A549 (cell line): Measurements from ENCODE around the gene RASGRF1. TPM values are rescaled to one million over a fixed set of nuclear protein-coding genes. Genes with fewer than 3 reads are reported as not detected.

Experiments
- ATAC-seq, 2 experiments: fragments of 200-7000 bp in 1 of 2; fragments of >200 bp in 1 of 2; cut with Nextera tagmentation in 1 of 2; cut with Tn5 transposase in 1 of 2; 3 replicates each; pipeline versions ENCODE4 v1.8.0 to v1.9.1; 2018 to 2020; ENCODE audit warnings: mild to moderate bottlenecking in 1 of 2, moderate library complexity in 1 of 2
- CTCF ChIA-PET: fragments of 300-600 bp; sonication (Branson Sonifier 250); formaldehyde crosslinking; extraction: SDS; loops from one replicate; lab custom pipeline; 2021; ENCODE audit warnings: antibody characterized with exemption, inconsistent platforms; lab: Yijun Ruan, JAX
- POLR2A ChIA-PET: fragments of 350-600 bp; formaldehyde crosslinking; extraction: SDS; loops from one replicate; lab custom pipeline; 2021; ENCODE audit warnings: antibody characterized with exemption, inconsistent platforms; lab: Yijun Ruan, JAX
- DNase-seq, 2 experiments: peaks; one replicate each; pipeline versions ENCODE4 v3.0.0 to v3.0.0-alpha.2; 2011 to 2016; ENCODE audit warnings: low read depth in 1 of 2, low spot score in 1 of 2
- FAIRE-seq: peaks from 2 replicates; lab custom pipeline; 2011; peaks lifted over from hg19 to GRCh38; lab: Jason Lieb, UNC
- H3K27ac ChIP-seq, 2 experiments: fragments of >200 bp; sonication (Bioruptor Twin); formaldehyde crosslinking; 3 replicates each; pipeline ENCODE4 v1.5.1; 2016 to 2017
- H3K4me1 ChIP-seq: fragments of >200 bp; sonication (Bioruptor Twin); formaldehyde crosslinking; 3 replicates; pipeline ENCODE4 v1.6.1; 2016
- H3K4me2 ChIP-seq: fragments of >200 bp; sonication (Bioruptor Twin); formaldehyde crosslinking; 3 replicates; pipeline ENCODE4 v1.6.1; 2016
- H3K4me3 ChIP-seq: fragments of >200 bp; sonication (Bioruptor Twin); formaldehyde crosslinking; 3 replicates; pipeline ENCODE4 v1.5.1; 2016
- H3K9me3 ChIP-seq: fragments of >200 bp; sonication (Bioruptor Twin); formaldehyde crosslinking; 3 replicates; pipeline ENCODE4 v1.6.1; 2016
- ATOH8 ChIP-seq: fragments of 250-450 bp; sonication (Bioruptor Pico); IDR thresholded peaks from 2 replicates; pipeline ENCODE4 v1.5.0; 2020; ENCODE audit warnings: low read depth, mild to moderate bottlenecking, moderate library complexity
- BHLHE40 ChIP-seq: IDR thresholded peaks from 2 replicates; pipeline ENCODE4 v1.6.1; 2012; ENCODE audit warnings: low read depth, low read length, inconsistent platforms
- CBX8 ChIP-seq: fragments of 200-600 bp; sonication (generic); IDR thresholded peaks from 2 replicates; pipeline ENCODE4 v1.6.1; 2016
- CTCF ChIP-seq: fragments of >200 bp; sonication (Bioruptor Twin); formaldehyde crosslinking; IDR thresholded peaks from 3 replicates; pipeline ENCODE4 v1.5.1; 2016
- EHMT2 ChIP-seq: fragments of 200-600 bp; sonication (generic); IDR thresholded peaks from 2 replicates; pipeline ENCODE4 v1.6.1; 2016; ENCODE audit warnings: antibody characterized with exemption, low read depth, mild to moderate bottlenecking, moderate library complexity
- ELK1 ChIP-seq: fragments of 150-350 bp; IDR thresholded peaks from 2 replicates; pipeline ENCODE4 v1.6.1; 2014; ENCODE audit warnings: low read depth, mild to moderate bottlenecking, low read length
- FOXS1 ChIP-seq: fragments of 250-450 bp; sonication (Bioruptor Pico); IDR thresholded peaks from 2 replicates; pipeline ENCODE4 v1.5.0; 2020; ENCODE audit warnings: mild to moderate bottlenecking, moderate library complexity
- GATA3 ChIP-seq: IDR thresholded peaks from 2 replicates; pipeline ENCODE4 v1.6.1; 2012; ENCODE audit warnings: borderline replicate concordance
- HDAC2 ChIP-seq: fragments of 200-600 bp; sonication (generic); IDR thresholded peaks from 2 replicates; pipeline ENCODE4 v1.6.1; 2016
- HES2 ChIP-seq: fragments of >200 bp; sonication (Bioruptor Twin); formaldehyde crosslinking; IDR thresholded peaks from 2 replicates; pipeline ENCODE4 v1.6.1; 2016
- HOXB13 ChIP-seq: fragments of 250-450 bp; sonication (Bioruptor Pico); IDR thresholded peaks from 2 replicates; pipeline ENCODE4 v1.5.0; 2020; ENCODE audit warnings: low read depth, mild to moderate bottlenecking, moderate library complexity
- JUN ChIP-seq, 2 experiments: fragments of >200 bp; sonication (Bioruptor Twin); formaldehyde crosslinking; IDR thresholded peaks; 2 replicates in 1 of 2; 3 replicates in 1 of 2; pipeline ENCODE4 v1.6.1; 2016 to 2017
- JUNB ChIP-seq: fragments of >200 bp; sonication (Bioruptor Twin); formaldehyde crosslinking; IDR thresholded peaks from 2 replicates; pipeline ENCODE4 v1.6.1; 2016
- MAFK ChIP-seq: fragments of 450-650 bp; IDR thresholded peaks from 2 replicates; pipeline ENCODE4 v1.6.1; 2014; ENCODE audit not compliant: partially characterized antibody
- MAZ ChIP-seq: fragments of 150-350 bp; IDR thresholded peaks from 2 replicates; pipeline ENCODE4 v1.6.1; 2014; ENCODE audit warnings: antibody characterized with exemption, low read depth, low read length, borderline replicate concordance
- MYC ChIP-seq: IDR thresholded peaks from 2 replicates; pipeline ENCODE4 v1.6.1; 2012; ENCODE audit warnings: mild to moderate bottlenecking, inconsistent platforms, low read length, improper control_type of control experiment, borderline replicate concordance
- NR3C1 ChIP-seq: fragments of >200 bp; sonication (Bioruptor Twin); formaldehyde crosslinking; IDR thresholded peaks from 3 replicates; pipeline ENCODE4 v1.6.1; 2017
- PBX3 ChIP-seq: IDR thresholded peaks from 2 replicates; pipeline ENCODE4 v1.6.1; 2012
- PHF8 ChIP-seq: fragments of 200-600 bp; sonication (generic); IDR thresholded peaks from 2 replicates; pipeline ENCODE4 v1.6.1; 2016; ENCODE audit warnings: low read depth, mild to moderate bottlenecking, antibody characterized with exemption, moderate library complexity, borderline replicate concordance
- POLR2A ChIP-seq: IDR thresholded peaks from 2 replicates; pipeline ENCODE4 v1.6.1; 2012; ENCODE audit warnings: mild to moderate bottlenecking, low read length
- POLR2AphosphoS2 ChIP-seq: conservative IDR thresholded peaks from 2 replicates; pipeline ENCODE4 v1.6.1; 2012; ENCODE audit warnings: low read length, improper control_type of control experiment, inconsistent platforms
- RARB ChIP-seq: fragments of 250-450 bp; sonication (Bioruptor Pico); IDR thresholded peaks from 2 replicates; pipeline ENCODE4 v1.8.0; 2021; ENCODE audit warnings: mild to moderate bottlenecking, moderate library complexity
- SMC3 ChIP-seq: fragments of >200 bp; sonication (Bioruptor Twin); formaldehyde crosslinking; IDR thresholded peaks from 3 replicates; pipeline ENCODE4 v1.6.1; 2018; ENCODE audit warnings: inconsistent platforms
- SREBF2 ChIP-seq: fragments of 450-650 bp; IDR thresholded peaks from 2 replicates; pipeline ENCODE4 v1.6.1; 2014; ENCODE audit warnings: mild to moderate bottlenecking, moderate library complexity
- TFCP2L1 ChIP-seq: fragments of 250-450 bp; sonication (Bioruptor Pico); IDR thresholded peaks from 2 replicates; pipeline ENCODE4 v1.5.0; 2021; ENCODE audit warnings: mild to moderate bottlenecking
- ZC3H11A ChIP-seq: fragments of 450-650 bp; IDR thresholded peaks from 2 replicates; pipeline ENCODE4 v1.6.1; 2014; ENCODE audit warnings: antibody characterized with exemption, mild to moderate bottlenecking
- ZFP36 ChIP-seq: fragments of 450-650 bp; IDR thresholded peaks from 2 replicates; pipeline ENCODE4 v1.6.1; 2014; ENCODE audit warnings: borderline replicate concordance; ENCODE audit not compliant: partially characterized antibody
- ZNF302 ChIP-seq: fragments of 250-450 bp; sonication (Bioruptor Pico); IDR thresholded peaks from 2 replicates; pipeline ENCODE4 v1.9.0; 2021; ENCODE audit warnings: inconsistent platforms, mild to moderate bottlenecking, moderate library complexity
- ZSCAN20 ChIP-seq: fragments of 250-450 bp; sonication (Bioruptor Pico); IDR thresholded peaks from 2 replicates; pipeline ENCODE4 v1.8.0; 2022; ENCODE audit warnings: mild to moderate bottlenecking, moderate library complexity
- WGBS: methylation state at CpG from one replicate; pipeline ENCODE4 v1.1.6; 2017; ENCODE audit errors: missing lambda C conversion rate; 5-methylcytosine and 5-hydroxymethylcytosine counted together
- polyA plus RNA-seq, 4 experiments: library from polyadenylated mRNA; depleted of rRNA in 3 of 4; stranded (reverse); fragments of >200 nt; fragmentation: RNase III in 1 of 4; extraction: RNeasy Plus Mini Kit Qiagen cat#74134 plus additional on column Dnase treatment in 1 of 4; gene quantifications; 2 replicates in 3 of 4; 3 replicates in 1 of 4; pipeline ENCODE4 v1.2.3, GENCODE V29; 2011 to 2017
- TF ChIP-seq, protein P1 (sequence below): fragments of 450-650 bp; IDR thresholded peaks from 2 replicates; pipeline ENCODE4 v1.6.1; 2014; ENCODE audit warnings: antibody characterized with exemption
- TF ChIP-seq, protein P2 (sequence below): IDR thresholded peaks from 2 replicates; pipeline ENCODE4 v1.6.1; 2012

RASGRF1 gene
- polyA plus RNA-seq, 2 of the 4 experiments (the other 2 are of a cell fraction) = 0.13 to 0.21 TPM

DNA sequence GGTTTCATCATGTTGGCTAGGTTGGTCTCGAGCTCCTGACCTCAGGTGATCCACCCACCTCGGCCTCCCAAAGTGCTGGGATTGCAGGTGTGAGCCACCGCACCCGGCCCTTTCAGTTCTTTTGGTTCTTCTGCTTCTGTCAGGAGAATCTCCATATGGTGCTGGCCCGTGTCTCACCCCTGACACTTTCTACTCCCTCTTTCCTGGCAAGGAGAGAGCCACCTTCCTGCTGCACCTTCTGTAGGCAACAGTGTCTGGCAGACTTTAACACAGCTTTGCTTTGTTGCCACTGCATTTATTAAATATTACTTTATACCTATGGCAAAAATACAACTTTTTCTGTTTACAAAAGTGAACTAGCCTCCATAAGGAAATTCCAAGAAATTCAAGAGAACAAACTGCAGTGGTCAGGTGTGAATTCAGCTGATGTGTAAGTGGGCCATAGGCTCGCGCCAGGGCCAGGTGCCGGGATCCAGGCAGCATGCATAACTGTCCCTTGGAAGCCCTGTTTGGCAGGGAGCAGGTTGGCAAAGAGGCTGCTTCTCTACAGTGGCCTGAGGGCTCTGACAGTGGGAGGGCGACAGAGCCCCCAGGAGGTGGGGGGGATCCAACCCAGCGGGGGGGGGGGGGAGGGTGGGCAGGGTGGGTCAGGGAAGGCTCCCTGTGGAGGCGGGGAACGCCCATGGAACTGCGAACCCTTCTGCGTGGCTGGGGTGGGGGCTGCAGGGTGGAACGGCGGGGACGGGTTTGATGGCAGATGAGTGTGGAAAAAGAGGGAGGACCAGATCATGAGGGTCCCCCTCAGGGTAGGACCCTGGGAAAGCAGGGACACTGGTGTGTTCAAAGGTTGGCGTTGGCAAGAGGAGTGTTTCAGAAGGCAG is 166.9 kb downstream of the RASGRF1 start:
- ATAC-seq = no peak
- no peak overlapping the region for H3K4me3 ChIP-seq
- no peaks in the 10 kb centered on the region for H3K9me3 ChIP-seq
- H3K4me2 ChIP-seq = no peak overlapping the region
- TF ChIP-seq BHLHE40 = no peak
- TF ChIP-seq ZC3H11A = no peak
- TF ChIP-seq PBX3 = no peak
- no peak for TF ChIP-seq HOXB13 (CRISPR knock-in tag)
- TF ChIP-seq NR3C1 = no peak
- TF ChIP-seq, protein P1, sequence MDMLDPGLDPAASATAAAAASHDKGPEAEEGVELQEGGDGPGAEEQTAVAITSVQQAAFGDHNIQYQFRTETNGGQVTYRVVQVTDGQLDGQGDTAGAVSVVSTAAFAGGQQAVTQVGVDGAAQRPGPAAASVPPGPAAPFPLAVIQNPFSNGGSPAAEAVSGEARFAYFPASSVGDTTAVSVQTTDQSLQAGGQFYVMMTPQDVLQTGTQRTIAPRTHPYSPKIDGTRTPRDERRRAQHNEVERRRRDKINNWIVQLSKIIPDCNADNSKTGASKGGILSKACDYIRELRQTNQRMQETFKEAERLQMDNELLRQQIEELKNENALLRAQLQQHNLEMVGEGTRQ = no peak
- TF ChIP-seq ZSCAN20 (CRISPR knock-in tag) = no peak
- no peak for TF ChIP-seq MAFK
- TF ChIP-seq POLR2AphosphoS2 = no peak
- TF ChIP-seq TFCP2L1 (CRISPR knock-in tag) = no peak
- TF ChIP-seq CTCF = no peak
- no peak for TF ChIP-seq EHMT2
- TF ChIP-seq RARB = no peak
- no peak for TF ChIP-seq HDAC2
- TF ChIP-seq SREBF2 = no peak
- no peak for TF ChIP-seq SMC3
- no peak for TF ChIP-seq GATA3
- no peak for TF ChIP-seq PHF8
- no peak for DNase-seq
- FAIRE-seq = no peak
- 94% methylated on average over 13 of the region's 18 CpGs for WGBS
- H3K4me1 ChIP-seq = no peaks in the 10 kb centered on the region
- H3K27ac ChIP-seq = no peak overlapping the region
- CTCF ChIA-PET = interaction anchor here (0.6 to 7.9 kb wide), 10 partner anchors 9 to 285 kb away, joined by 3 to 58 read pairs (median 5); no protein-coding TSS in a partner anchor
- POLR2A ChIA-PET = interaction anchor here (0.6 kb wide), 1 partner anchor 27 kb away, joined by 3 read pairs; no protein-coding TSS in a partner anchor

GRCh38 chr15:78923015-78923414 is 167.6 kb downstream of the RASGRF1 start:
- ChIA-PET CTCF (interaction anchor here (0.6 to 5.3 kb wide), 6 partner anchors 9 to 353 kb away, joined by 3 to 26 read pairs (median 10); no protein-coding TSS in a partner anchor), POLR2A (no interaction called here)
- no peak for FAIRE-seq
- no peak for TF ChIP-seq CBX8
- no peak for TF ChIP-seq RARB
- no peak for TF ChIP-seq SMC3
- no peak for TF ChIP-seq ZFP36
- TF ChIP-seq ELK1 = no peak
- TF ChIP-seq, protein P2, sequence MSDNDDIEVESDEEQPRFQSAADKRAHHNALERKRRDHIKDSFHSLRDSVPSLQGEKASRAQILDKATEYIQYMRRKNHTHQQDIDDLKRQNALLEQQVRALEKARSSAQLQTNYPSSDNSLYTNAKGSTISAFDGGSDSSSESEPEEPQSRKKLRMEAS = no peak
- no peak for TF ChIP-seq FOXS1 (CRISPR knock-in tag)
- no peak for TF ChIP-seq POLR2AphosphoS2
- TF ChIP-seq PBX3 = no peak
- no peak for TF ChIP-seq POLR2A
- no peak for TF ChIP-seq MYC
- no peak for TF ChIP-seq HES2
- TF ChIP-seq BHLHE40 = no peak
- no peak for TF ChIP-seq JUN (IDR thresholded peaks at IDR 0.05)
- TF ChIP-seq ZNF302 (CRISPR knock-in tag) = no peak
- no peak for TF ChIP-seq MAZ
- no peak for TF ChIP-seq JUNB
- TF ChIP-seq ATOH8 (CRISPR knock-in tag) = no peak

More at GRCh38 chr15:78923015-78923414, 167.6 kb downstream of the RASGRF1 start:
- Histone ChIP-seq H3K4me2 (no peak overlapping the region), H3K27ac (no peak overlapping the region), H3K9me3 (no peaks in the 10 kb centered on the region), H3K4me3 (no peak overlapping the region), H3K4me1 (no peaks in the 10 kb centered on the region)
- DNase-seq (no peak), ATAC-seq (no peak)
- WGBS = 90% methylated on average over 7 of the region's 7 CpGs
